Fibroblast of skin of left biceps (primary cell): ENCODE measurements around the gene NKPD1.

Experiments used
- DNase-seq, 2 experiments: peaks; one replicate each; pipeline ENCODE4 v3.0.0-alpha.2; 2013; ENCODE audit warnings: low read depth in 2 of 2

The NKPD1 gene

GRCh38 chr19:45117671-45118070 is 43.1 kb downstream of the NKPD1 start:
- no peak for DNase-seq

- DNase-seq, result no peak
Measured at GRCh38 chr19:45117167-45117594, 43.6 kb downstream of the NKPD1 start.

GRCh38 chr19:45115809-45116615 is 44.8 kb downstream of the NKPD1 start:
- DNase-seq, result no peak

- no peak for DNase-seq
Measured at GRCh38 chr19:45114116-45114515, 46.7 kb downstream of the NKPD1 start.

- no peak for DNase-seq
Measured at GRCh38 chr19:45113628-45114027, 47.2 kb downstream of the NKPD1 start.

GRCh38 chr19:45112111-45112827 is 48.5 kb downstream of the NKPD1 start:
- no peak for DNase-seq
